GM19099 (cell line): ENCODE measurements around the gene MYBPC1.

Experiments used
- POLR2A ChIP-seq: IDR thresholded peaks from 3 replicates; pipeline ENCODE4 v1.6.1; 2011; ENCODE audit warnings: low read depth; ENCODE audit not compliant: insufficient read length; ENCODE audit errors: extremely low read depth

The MYBPC1 gene

GRCh38 chr12:101592921-101593320, 1.9 kb upstream of the MYBPC1 start:
- TF ChIP-seq POLR2A, result no peak

- no peak for TF ChIP-seq POLR2A
These were observed 1.4 kb downstream of the MYBPC1 start for GRCh38 chr12:101596172-101596571.

GRCh38 chr12:101597164-101597563, 2.4 kb downstream of the MYBPC1 start:
- no peak for TF ChIP-seq POLR2A

GRCh38 chr12:101598483-101598882, 3.7 kb downstream of the MYBPC1 start:
- no peak for TF ChIP-seq POLR2A

GRCh38 chr12:101599311-101599710, 4.5 kb downstream of the MYBPC1 start:
- TF ChIP-seq POLR2A, result no peak

GRCh38 chr12:101599771-101600484, 5.2 kb downstream of the MYBPC1 start:
- TF ChIP-seq POLR2A, result no peak

GRCh38 chr12:101604132-101604531, 9.4 kb downstream of the MYBPC1 start:
- TF ChIP-seq POLR2A, result no peak

GRCh38 chr12:101607894-101608293, 13.1 kb downstream of the MYBPC1 start:
- TF ChIP-seq POLR2A, result no peak

GRCh38 chr12:101608301-101609133, 13.7 kb downstream of the MYBPC1 start:
- no peak for TF ChIP-seq POLR2A

GRCh38 chr12:101609198-101609597, 14.4 kb downstream of the MYBPC1 start:
- no peak for TF ChIP-seq POLR2A

GRCh38 chr12:101612160-101612916, 17.6 kb downstream of the MYBPC1 start:
- TF ChIP-seq POLR2A, result no peak

- TF ChIP-seq POLR2A, result no peak
These were observed 21.3 kb downstream of the MYBPC1 start for GRCh38 chr12:101616027-101616494.

- no peak for TF ChIP-seq POLR2A
These were observed 24.4 kb downstream of the MYBPC1 start for GRCh38 chr12:101619026-101619786.
